Tracheal epithelial cell (primary cell): ENCODE data around the gene KREMEN1. TPM values are rescaled to one million over a fixed set of nuclear protein-coding genes. Genes with fewer than 3 reads are reported as not detected.

Experiments used
- total RNA-seq: library from RNA; depleted of rRNA; stranded (reverse); fragments of >200 nt; gene quantifications from 2 replicates; pipeline ENCODE4 v1.2.1, GENCODE V29; 2014

The KREMEN1 gene
- 6.5 and 7.7 TPM in 2 replicates for total RNA-seq

GRCh38 chr22:29072979-29073617 is at the start of gene KREMEN1:
TSS of gene KREMEN1 (plus strand) at chr22:29073035. CDS start at chr22:29073131, 96 bp downstream.

GRCh38 chr22:29061773-29062172 is 11.1 kb upstream of the KREMEN1 start, which contains the start of gene C22orf31:
TSS of gene C22orf31 (minus strand) at chr22:29061831. CDS start at chr22:29061792, 39 bp downstream.

GRCh38 chr22:29205594-29206371 is 132.9 kb downstream of the KREMEN1 start, which contains the start of gene EMID1:
TSS of gene EMID1 (plus strand) at chr22:29205896. CDS start at chr22:29206039, 143 bp downstream.

Other genes starting within 250 kb of the KREMEN1 start
- gene ZNRF3, start 189.5 kb upstream of the KREMEN1 start, total RNA-seq: 5.1 and 7.2 TPM in 2 replicates
- not detected in 2 replicates for gene C22orf31, start 11.2 kb upstream of the KREMEN1 start, total RNA-seq
- gene EMID1, start 132.9 kb downstream of the KREMEN1 start, total RNA-seq: 0.96 TPM in 1 of 2 replicates, not detected in the other
- 22.2 and 25.6 TPM in 2 replicates for gene RHBDD3, start 194.9 kb downstream of the KREMEN1 start, total RNA-seq
- gene EWSR1, start 195.2 kb downstream of the KREMEN1 start, total RNA-seq: 74.8 and 133 TPM in 2 replicates
- 12.3 and 17.9 TPM in 2 replicates for gene GAS2L1, start 233.6 kb downstream of the KREMEN1 start, total RNA-seq
- gene RASL10A, start 242.7 kb downstream of the KREMEN1 start, total RNA-seq: under 0.01 TPM in 1 of 2 replicates, not detected in the other